Measurements from ENCODE around the gene PNMT. TPM values are rescaled to one million over a fixed set of nuclear protein-coding genes. Genes with fewer than 3 reads are reported as not detected.

PNMT gene
- total and polyA plus RNA-seq, 10 donors, result 0.28 to 2.4 (median 0.65) TPM; not detected in 4

GRCh38 chr17:39715375-39716072 lies 47.3 kb downstream of the PNMT start:
- no peaks in the 10 kb centered on the region for H3K27me3 ChIP-seq (replicated peaks in 1 of 7)
- TF ChIP-seq POLR2AphosphoS5 (IDR thresholded peaks at IDR 0.05), result no peak
- TF ChIP-seq POLR2A (IDR thresholded peaks at IDR 0.05), result no peak
- no peak for TF ChIP-seq CTCF (IDR thresholded peaks at IDR 0.05 in 8 of 11, conservative IDR thresholded peaks at IDR 0.05 in 3 of 11)
- H3K9me3 ChIP-seq, result no peaks in the 10 kb centered on the region
- no peak overlapping the region for H3K4me3 ChIP-seq
- no peak for DNase-seq
- intact Hi-C loops (cut with DNase I; ENCODE audit: low total_unique reads), result no loop called here
- peaks cover 0 to 39% (median 6%) of the 10 kb centered on the region in 6 donors for H3K36me3 ChIP-seq
- 91 to 97% (median 92%) methylated on average over 18 of the region's 18 CpGs for WGBS, 5 donors
- no peak overlapping the region for H3K27ac ChIP-seq
- no peaks in the 10 kb centered on the region for H3K4me1 ChIP-seq

DNA sequence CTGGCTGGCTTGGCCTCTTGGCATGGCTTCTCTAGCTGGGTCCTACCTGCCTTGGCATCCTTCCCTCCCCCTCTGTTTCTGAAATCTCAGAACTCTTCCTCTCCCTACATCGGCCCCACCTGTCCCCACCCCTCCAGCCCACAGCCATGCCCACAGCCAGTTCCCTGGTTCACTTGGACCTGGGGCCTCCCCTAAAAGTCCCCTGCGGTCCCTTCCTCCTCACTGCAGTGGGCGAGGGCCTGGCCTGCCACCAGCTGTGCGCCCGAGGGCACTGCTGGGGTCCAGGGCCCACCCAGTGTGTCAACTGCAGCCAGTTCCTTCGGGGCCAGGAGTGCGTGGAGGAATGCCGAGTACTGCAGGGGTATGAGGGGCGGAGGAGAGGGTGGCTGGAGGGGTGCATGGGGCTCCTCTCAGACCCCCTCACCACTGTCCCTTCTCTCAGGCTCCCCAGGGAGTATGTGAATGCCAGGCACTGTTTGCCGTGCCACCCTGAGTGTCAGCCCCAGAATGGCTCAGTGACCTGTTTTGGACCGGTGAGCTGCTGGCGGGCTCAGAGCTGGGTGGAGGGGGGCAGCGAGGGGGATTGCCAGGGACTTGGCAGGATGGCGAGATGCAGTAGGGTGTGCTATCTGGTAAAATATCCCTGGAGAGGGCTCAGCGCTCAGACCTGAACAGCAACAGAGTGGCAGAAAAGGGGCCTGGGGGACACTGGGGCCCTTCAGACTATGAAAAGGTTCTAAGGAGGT lies 48.0 kb downstream of the PNMT start:
- no peak for DNase-seq
- TF ChIP-seq POLR2A (IDR thresholded peaks at IDR 0.05) (no peak), POLR2AphosphoS5 (IDR thresholded peaks at IDR 0.05) (no peak), CTCF (IDR thresholded peaks at IDR 0.05 in 8 of 11, conservative IDR thresholded peaks at IDR 0.05 in 3 of 11) (no peak)
- Histone ChIP-seq H3K4me3 (no peak overlapping the region), H3K4me1 (no peaks in the 10 kb centered on the region), H3K27me3 (replicated peaks in 1 of 7) (no peaks in the 10 kb centered on the region), H3K9me3 (no peaks in the 10 kb centered on the region), H3K27ac (no peak overlapping the region), H3K36me3 (peaks cover 0 to 39% (median 6%) of the 10 kb centered on the region in 6 donors)
- 88 to 95% (median 93%) methylated on average over 12 to 15 of the region's 15 CpGs for WGBS, 5 donors
- intact Hi-C loops (cut with DNase I; ENCODE audit: low total_unique reads), result no loop called here

GRCh38 chr17:39716879-39717536 lies 48.8 kb downstream of the PNMT start:
- no peak for DNase-seq

More at GRCh38 chr17:39716879-39717536, 48.8 kb downstream of the PNMT start:
- Histone ChIP-seq H3K4me3 (no peak overlapping the region), H3K27ac (no peak overlapping the region), H3K36me3 (peaks cover 0 to 34% (median 5%) of the 10 kb centered on the region in 6 donors), H3K27me3 (replicated peaks in 1 of 7) (no peaks in the 10 kb centered on the region), H3K4me1 (no peaks in the 10 kb centered on the region), H3K9me3 (no peaks in the 10 kb centered on the region)
- TF ChIP-seq POLR2A (IDR thresholded peaks at IDR 0.05), result no peak
- TF ChIP-seq POLR2AphosphoS5 (IDR thresholded peaks at IDR 0.05), result no peak
- no peak for TF ChIP-seq CTCF (IDR thresholded peaks at IDR 0.05 in 8 of 11, conservative IDR thresholded peaks at IDR 0.05 in 3 of 11)
- intact Hi-C loops (cut with DNase I; ENCODE audit: low total_unique reads), result no loop called here
- 88 to 95% (median 91%) methylated on average over 11 of the region's 11 CpGs for WGBS, 5 donors

Measured in spleen (tissue), 11 donors.